ENCODE results near the gene NHEJ1.

Gene NHEJ1

DNA sequence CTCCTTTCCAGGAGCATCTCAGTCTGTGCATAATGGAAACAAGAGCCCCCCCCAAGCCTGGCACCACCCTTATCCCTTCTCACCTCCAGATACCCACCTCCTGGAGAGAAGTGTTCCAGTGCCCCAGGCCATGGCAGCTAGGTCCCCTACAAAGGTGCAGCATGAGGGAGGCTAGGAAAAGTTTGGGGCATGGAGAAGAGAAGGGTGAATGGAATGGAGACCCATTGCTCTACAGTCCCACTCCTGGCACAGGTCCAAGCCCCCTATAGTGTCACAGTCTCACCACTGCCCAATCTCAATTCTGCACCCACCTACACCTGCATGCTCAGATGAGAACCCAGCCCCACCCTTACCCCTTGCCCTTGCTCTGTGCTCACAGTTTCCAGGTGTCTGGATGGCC, 8.3 kb upstream of the NHEJ1 start:
- H3K27ac ChIP-seq: no peak overlapping the region
- DNase-seq (ENCODE audit: low read depth, low spot score): no peak

DNA sequence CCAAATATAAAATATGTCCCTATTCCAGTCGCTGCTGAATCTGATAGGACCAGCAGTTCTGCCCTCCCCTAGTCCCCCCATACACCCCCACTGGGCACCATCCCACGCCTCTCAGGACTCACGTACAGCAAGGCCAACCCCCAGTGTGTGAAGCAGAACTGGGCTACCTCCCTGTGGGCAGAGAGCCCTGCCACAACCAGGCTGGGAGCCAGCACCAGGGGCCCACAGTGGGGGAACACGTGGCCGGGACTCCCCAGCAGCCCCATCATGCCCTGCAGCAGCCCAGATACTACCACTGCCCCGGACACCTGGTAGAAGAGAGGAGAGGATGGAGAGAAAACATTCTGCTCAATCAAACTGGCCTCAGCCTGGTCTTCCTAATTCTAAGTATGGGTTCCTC, 7.9 kb upstream of the NHEJ1 start:
- no peak for DNase-seq (ENCODE audit: low read depth, low spot score)
- no peak overlapping the region for H3K27ac ChIP-seq

DNA sequence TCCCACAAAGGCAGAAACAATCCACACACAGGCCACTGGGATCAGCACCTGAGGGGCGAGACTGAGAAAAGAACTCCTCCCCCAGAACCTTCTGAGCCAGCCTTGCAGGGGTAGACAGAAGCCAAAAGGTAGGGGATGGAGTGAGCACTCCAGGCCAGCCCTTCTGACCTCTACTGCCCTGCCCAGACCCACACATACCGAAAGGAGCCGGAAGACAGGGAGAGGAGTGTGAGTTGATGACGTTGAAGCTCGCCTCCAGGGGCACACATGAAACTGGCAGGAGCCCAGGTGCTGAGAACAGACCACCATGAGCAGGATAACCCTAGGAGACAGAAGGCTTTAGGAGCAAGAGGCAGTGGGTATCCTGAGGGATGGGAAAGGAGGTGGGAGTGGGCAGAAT, 7.4 kb upstream of the NHEJ1 start:
- H3K27ac ChIP-seq: no peak overlapping the region
- no peak for DNase-seq (ENCODE audit: low read depth, low spot score)

GRCh38 chr2:219165058-219165911, 4.7 kb upstream of the NHEJ1 start:
- DNase-seq (ENCODE audit: low read depth, low spot score): no peak
- H3K27ac ChIP-seq: no peak overlapping the region

DNA sequence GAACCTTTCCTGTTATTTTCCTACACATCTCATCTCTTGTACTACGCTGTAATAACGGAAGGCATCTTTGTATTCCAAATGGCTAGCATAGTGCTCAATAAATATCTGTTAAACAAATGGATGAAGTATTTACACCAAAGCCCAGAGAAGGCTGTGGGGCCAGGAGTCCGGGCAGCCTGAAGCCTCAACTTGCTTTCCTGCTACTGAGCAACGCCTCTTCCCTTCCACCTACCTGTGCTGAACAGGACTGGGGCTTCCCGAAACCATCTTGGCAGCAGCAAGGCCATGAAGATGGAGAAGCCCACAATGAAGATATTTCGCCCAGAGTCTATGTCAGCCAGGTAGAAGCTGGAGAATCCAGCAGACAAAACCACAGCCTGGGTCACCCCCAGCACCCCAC, 2.5 kb upstream of the NHEJ1 start:
- no peak overlapping the region for H3K27ac ChIP-seq
- DNase-seq (ENCODE audit: low read depth, low spot score): no peak

GRCh38 chr2:219161097-219161496, 482 bp upstream of the NHEJ1 start:
- DNase-seq (ENCODE audit: low read depth, low spot score): no peak
- H3K27ac ChIP-seq: peak overlapping the region; percentile 68

DNA sequence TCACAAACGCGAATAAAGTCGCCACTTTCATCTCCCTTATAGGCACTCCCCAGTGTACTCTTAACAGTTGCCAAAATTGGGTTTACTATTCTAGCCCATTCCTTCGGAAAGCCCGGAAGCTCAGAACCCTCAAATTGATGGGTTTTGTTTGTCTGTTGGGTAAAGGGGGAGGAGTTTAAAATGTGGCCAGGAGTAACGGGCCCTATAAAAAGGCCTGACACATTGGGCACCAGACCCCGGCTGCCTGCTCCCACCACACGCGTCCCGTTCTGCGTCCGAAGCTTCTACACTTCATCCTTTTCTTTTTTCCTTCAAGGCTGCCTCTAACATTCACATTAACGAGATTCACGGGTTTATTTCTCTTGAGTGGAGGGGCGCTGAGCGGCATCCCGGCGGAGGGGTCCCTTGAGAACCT, 837 bp downstream of the NHEJ1 start:
- peak overlapping the region; percentile 68 for H3K27ac ChIP-seq
- DNase-seq (ENCODE audit: low read depth, low spot score): no peak

DNA sequence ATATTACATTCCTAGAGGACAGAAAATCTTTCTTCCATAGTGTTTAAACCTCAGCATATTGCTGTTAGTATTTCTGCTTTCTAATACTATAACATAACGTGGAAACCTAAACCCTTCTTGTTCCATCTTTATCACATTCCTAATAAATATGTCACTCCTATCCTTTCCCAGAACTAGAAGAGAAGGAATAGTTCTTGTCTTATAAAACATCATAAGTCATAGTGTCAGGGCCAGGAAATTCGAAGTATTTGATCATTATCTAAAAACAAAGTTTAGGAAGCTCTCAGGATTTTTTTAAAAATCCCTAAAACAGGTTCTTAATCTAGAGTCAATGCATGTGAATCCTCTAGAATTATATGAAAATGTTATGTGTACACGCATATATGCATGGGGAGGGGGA, 2.0 kb downstream of the NHEJ1 start:
- H3K27ac ChIP-seq: no peak overlapping the region
- no peak for DNase-seq (ENCODE audit: low read depth, low spot score)

DNA sequence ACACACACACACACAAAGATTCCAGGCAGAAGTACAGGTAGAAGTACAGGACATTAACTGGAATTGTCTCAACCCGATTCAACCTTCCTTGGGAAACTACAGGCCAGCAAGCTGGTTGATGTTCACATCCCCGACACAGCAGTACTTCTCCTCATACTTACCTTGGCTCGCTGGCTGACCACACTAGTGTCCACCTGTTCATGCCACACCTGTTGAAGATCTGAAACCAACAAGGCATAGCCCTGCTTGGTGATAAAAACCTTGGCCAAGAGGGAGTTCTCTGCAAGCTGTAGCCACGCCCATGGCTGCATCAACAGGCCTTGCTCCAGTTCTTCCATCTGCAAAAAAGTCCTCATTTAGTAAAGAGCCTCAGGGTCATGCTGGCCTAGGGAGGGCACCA, 2.6 kb downstream of the NHEJ1 start:
- no peak for DNase-seq (ENCODE audit: low read depth, low spot score)
- H3K27ac ChIP-seq: no peak overlapping the region

GRCh38 chr2:219157396-219157795, 3.2 kb downstream of the NHEJ1 start:
- H3K27ac ChIP-seq: no peak overlapping the region
- no peak for DNase-seq (ENCODE audit: low read depth, low spot score)

DNA sequence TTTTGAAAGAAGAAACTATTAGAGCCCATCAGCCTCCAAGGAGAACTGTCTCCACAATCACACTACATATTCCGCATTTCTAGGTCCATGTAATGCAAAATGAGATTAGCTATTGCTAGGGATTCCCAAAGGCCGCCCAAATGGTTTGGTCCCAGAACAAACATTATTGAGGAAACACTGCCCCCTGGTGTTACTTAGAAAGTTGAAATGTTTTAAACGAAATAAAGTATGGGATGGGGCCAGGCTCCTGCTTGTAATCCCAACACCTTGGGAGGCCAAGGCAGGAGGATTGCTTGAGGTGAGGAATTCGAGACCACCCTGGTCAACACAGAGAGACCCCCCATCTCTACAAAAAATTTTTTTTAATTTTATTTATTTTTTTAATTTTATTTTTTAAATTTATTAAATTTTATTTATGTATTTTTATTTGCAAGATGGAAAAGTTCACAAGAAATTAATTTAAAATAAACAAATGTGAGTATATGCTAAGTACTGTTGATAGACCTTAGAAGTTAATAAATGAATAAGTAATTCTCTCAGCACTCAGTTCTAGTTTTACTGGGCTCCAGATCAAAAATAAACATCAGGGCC, 5.5 kb downstream of the NHEJ1 start:
- DNase-seq (ENCODE audit: low read depth, low spot score): no peak

DNA sequence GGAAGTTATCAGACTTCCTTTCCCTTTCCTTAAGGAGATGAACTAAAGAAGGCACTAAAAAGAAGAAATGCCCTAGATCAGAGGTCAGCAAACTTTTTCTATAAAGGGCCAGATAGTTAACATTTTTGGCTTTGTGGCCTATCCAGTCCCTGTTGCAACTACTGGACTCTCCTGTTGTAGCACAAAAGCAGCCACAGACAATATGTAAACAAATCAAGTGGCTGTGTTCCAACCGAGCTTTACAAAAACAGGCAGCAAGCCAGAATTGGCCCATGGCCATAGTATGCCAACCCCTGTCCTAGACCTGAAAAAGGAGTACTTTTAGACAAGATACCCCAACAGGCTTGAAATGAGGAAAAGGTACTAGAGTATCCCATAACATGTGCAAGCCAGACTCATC, 10.9 kb downstream of the NHEJ1 start:
- H3K27ac ChIP-seq: no peak overlapping the region
- no peak for DNase-seq (ENCODE audit: low read depth, low spot score)

More for the DNA sequence above, 5.5 kb downstream of the NHEJ1 start:
- H3K27ac ChIP-seq: no peak overlapping the region

- H3K27ac ChIP-seq: no peak overlapping the region
Observed at GRCh38 chr2:219142329-219142728, 18.3 kb downstream of the NHEJ1 start.

DNA sequence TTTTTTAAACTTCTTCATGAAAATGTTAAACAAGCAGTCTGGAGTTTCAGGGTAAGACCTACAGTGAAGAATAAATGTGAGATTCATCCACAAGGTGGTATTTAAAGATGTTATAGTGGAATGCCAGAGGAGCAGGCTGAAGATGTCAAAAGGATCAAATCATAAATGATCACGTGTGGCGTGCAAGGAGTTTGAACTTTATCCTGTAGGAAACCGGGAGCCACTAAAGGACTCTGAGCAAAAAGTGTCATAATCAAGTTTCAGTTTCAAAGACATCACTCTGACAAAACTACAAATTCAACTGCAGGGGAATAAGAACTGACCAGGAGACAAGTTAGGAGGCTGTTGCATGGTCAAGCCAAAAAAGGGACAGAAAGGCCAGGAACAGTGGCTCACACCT, 19.9 kb downstream of the NHEJ1 start:
- no peak for DNase-seq (ENCODE audit: low read depth, low spot score)
- no peak overlapping the region for H3K27ac ChIP-seq

More at GRCh38 chr2:219142329-219142728, 18.3 kb downstream of the NHEJ1 start:
- DNase-seq (ENCODE audit: low read depth, low spot score): no peak

- no peak for DNase-seq (ENCODE audit: low read depth, low spot score)
- no peak overlapping the region for H3K27ac ChIP-seq
Observed at GRCh38 chr2:219133976-219134375, 26.6 kb downstream of the NHEJ1 start.

DNA sequence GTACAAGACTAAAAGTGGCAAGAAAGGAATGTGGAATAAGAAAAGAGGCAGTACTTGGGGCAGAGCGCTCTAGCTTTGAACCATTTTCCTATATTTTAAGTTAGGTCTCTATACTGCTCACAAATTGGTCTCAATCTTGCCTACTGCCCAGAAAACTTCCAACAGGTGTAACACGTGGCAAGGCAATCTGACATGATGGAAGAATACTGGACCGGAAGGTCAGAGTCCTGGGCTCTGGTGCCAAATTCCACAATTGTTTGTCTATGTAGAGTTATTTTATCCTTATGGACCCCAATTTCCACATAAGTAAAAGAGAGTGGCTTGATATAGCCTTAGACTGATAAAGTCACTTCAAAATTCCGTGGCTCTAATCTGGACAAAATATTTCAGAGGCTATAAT, 28.9 kb downstream of the NHEJ1 start:
- H3K27ac ChIP-seq: no peak overlapping the region
- DNase-seq (ENCODE audit: low read depth, low spot score): no peak

- no peak for DNase-seq (ENCODE audit: low read depth, low spot score)
- H3K27ac ChIP-seq: no peak overlapping the region
Observed at GRCh38 chr2:219131327-219131726, 29.3 kb downstream of the NHEJ1 start.

- no peak overlapping the region for H3K27ac ChIP-seq
- no peak for DNase-seq (ENCODE audit: low read depth, low spot score)
Observed at GRCh38 chr2:219129589-219129988, 31.0 kb downstream of the NHEJ1 start.

DNA sequence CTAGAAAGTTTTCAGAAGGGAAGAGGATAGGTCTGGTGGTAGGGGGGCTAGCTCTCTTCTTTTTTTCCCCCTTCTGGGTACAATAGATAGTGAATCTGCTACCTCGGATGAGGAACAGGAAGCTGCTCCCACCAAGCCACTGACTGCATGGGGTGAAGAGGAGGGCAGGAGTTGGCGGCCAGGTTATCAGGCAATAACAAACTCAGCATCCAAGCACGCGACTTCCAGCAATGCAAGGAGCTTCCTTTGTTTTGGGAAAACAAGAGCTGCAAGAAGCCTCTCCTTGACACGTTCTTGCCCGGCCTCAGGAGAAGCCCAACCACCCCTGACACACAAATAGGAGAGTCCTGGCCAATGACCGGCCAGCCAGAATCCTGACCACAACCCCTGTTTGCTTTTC, 32.2 kb downstream of the NHEJ1 start:
- no peak for DNase-seq (ENCODE audit: low read depth, low spot score)

GRCh38 chr2:219127037-219127635, 33.5 kb downstream of the NHEJ1 start:
- DNase-seq (ENCODE audit: low read depth, low spot score): no peak
- no peak overlapping the region for H3K27ac ChIP-seq

More for the DNA sequence above, 32.2 kb downstream of the NHEJ1 start:
- H3K27ac ChIP-seq: no peak overlapping the region

GRCh38 chr2:219126555-219126954, 34.1 kb downstream of the NHEJ1 start:
- H3K27ac ChIP-seq: no peak overlapping the region
- no peak for DNase-seq (ENCODE audit: low read depth, low spot score)

Measured in epithelial cell of prostate (primary cell).